SK-N-MC (cell line): ENCODE measurements around the gene DENND1C.

ENCODE experiments used
- EZH2 ChIP-seq: fragments of 200-600 bp; sonication (generic); IDR thresholded peaks from one replicate; pipeline ENCODE4 v1.6.1; 2017; ENCODE audit warnings: antibody characterized with exemption
- POLR2AphosphoS5 ChIP-seq: IDR thresholded peaks from 2 replicates; pipeline ENCODE4 v1.6.1; 2012; ENCODE audit warnings: mild to moderate bottlenecking, low read depth, low read length, borderline replicate concordance

GRCh38 chr19:6530386-6531162, 49.0 kb upstream of the DENND1C start, which contains the start of gene TNFSF9:
- TF ChIP-seq EZH2 = no peak
- TF ChIP-seq POLR2AphosphoS5 = peak; percentile 98
